ENCODE measurements around the gene PLPPR1. TPM values are rescaled to one million over a fixed set of nuclear protein-coding genes. Genes with fewer than 3 reads are reported as not detected.

PLPPR1 gene
- total RNA-seq, 1 experiment from 2014 or later, result not detected

- H3K4me1 ChIP-seq (ENCODE audit: control insufficient read depth in 1 of 2, insufficient read depth in 2 of 2, low read length in 2 of 2), result no peaks in the 10 kb centered on the region
- H3K27me3 ChIP-seq (ENCODE audit: insufficient read depth, low read length), result peaks cover 14% of the 10 kb centered on the region
- DNase-seq (ENCODE audit: low read depth, low spot score) (no peak), ATAC-seq (no peak)
- no peak overlapping the region for H3K4me3 ChIP-seq (replicated peaks in 1 of 2; ENCODE audit: low read depth in 1 of 2, low read length in 2 of 2)
- no peak overlapping the region for H3K9ac ChIP-seq (ENCODE audit: low read length)
- POLR2A ChIA-PET, result no interaction called here
- no peaks in the 10 kb centered on the region for H4K20me1 ChIP-seq (ENCODE audit: insufficient read depth)
- no peaks in the 10 kb centered on the region for H3K9me3 ChIP-seq (ENCODE audit: control insufficient read depth in 1 of 2, insufficient read depth in 1 of 2, low read depth in 1 of 2, low read length in 2 of 2)
- H3K27ac ChIP-seq (ENCODE audit: low read depth, low read length), result no peak overlapping the region
- no peak overlapping the region for H2AFZ ChIP-seq (ENCODE audit: low read depth, low read length, poor library complexity, severe bottlenecking)
- no peaks in the 10 kb centered on the region for H3K36me3 ChIP-seq (ENCODE audit: control insufficient read depth in 1 of 2, insufficient read depth in 2 of 2, low read length in 2 of 2)
- intact Hi-C loops (cut with micrococcal nuclease), result no loop called here
- TF ChIP-seq SRF (IDR thresholded peaks at IDR 0.05; ENCODE audit: low read depth), result no peak
- no peak for TF ChIP-seq SP1 (IDR thresholded peaks at IDR 0.05; ENCODE audit: low read depth)
- no peak for TF ChIP-seq ZNF274 (IDR thresholded peaks at IDR 0.05; ENCODE audit: low read depth, low read length)
- TF ChIP-seq, protein P1, sequence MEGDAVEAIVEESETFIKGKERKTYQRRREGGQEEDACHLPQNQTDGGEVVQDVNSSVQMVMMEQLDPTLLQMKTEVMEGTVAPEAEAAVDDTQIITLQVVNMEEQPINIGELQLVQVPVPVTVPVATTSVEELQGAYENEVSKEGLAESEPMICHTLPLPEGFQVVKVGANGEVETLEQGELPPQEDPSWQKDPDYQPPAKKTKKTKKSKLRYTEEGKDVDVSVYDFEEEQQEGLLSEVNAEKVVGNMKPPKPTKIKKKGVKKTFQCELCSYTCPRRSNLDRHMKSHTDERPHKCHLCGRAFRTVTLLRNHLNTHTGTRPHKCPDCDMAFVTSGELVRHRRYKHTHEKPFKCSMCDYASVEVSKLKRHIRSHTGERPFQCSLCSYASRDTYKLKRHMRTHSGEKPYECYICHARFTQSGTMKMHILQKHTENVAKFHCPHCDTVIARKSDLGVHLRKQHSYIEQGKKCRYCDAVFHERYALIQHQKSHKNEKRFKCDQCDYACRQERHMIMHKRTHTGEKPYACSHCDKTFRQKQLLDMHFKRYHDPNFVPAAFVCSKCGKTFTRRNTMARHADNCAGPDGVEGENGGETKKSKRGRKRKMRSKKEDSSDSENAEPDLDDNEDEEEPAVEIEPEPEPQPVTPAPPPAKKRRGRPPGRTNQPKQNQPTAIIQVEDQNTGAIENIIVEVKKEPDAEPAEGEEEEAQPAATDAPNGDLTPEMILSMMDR (IDR thresholded peaks at IDR 0.05 in 2 of 3, conservative IDR thresholded peaks at IDR 0.05 in 1 of 3; ENCODE audit: borderline replicate concordance in 1 of 3, insufficient read depth in 1 of 3, low read depth in 2 of 3, low read length in 2 of 3), result no peak
- no peak for TF ChIP-seq FOSL1 (IDR thresholded peaks at IDR 0.05; ENCODE audit: low read depth)
- no peak for TF ChIP-seq JUND (IDR thresholded peaks at IDR 0.05)
- TF ChIP-seq EZH2phosphoT487 (IDR thresholded peaks at IDR 0.05; ENCODE audit: borderline replicate concordance), result no peak
- TF ChIP-seq, protein P2, sequence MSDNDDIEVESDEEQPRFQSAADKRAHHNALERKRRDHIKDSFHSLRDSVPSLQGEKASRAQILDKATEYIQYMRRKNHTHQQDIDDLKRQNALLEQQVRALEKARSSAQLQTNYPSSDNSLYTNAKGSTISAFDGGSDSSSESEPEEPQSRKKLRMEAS (IDR thresholded peaks at IDR 0.05), result no peak
- no peak for TF ChIP-seq ELF1 (IDR thresholded peaks at IDR 0.05; ENCODE audit: borderline replicate concordance, low read depth)
- no peak for TF ChIP-seq EZH2 (IDR thresholded peaks at IDR 0.05)
- TF ChIP-seq, protein P3, sequence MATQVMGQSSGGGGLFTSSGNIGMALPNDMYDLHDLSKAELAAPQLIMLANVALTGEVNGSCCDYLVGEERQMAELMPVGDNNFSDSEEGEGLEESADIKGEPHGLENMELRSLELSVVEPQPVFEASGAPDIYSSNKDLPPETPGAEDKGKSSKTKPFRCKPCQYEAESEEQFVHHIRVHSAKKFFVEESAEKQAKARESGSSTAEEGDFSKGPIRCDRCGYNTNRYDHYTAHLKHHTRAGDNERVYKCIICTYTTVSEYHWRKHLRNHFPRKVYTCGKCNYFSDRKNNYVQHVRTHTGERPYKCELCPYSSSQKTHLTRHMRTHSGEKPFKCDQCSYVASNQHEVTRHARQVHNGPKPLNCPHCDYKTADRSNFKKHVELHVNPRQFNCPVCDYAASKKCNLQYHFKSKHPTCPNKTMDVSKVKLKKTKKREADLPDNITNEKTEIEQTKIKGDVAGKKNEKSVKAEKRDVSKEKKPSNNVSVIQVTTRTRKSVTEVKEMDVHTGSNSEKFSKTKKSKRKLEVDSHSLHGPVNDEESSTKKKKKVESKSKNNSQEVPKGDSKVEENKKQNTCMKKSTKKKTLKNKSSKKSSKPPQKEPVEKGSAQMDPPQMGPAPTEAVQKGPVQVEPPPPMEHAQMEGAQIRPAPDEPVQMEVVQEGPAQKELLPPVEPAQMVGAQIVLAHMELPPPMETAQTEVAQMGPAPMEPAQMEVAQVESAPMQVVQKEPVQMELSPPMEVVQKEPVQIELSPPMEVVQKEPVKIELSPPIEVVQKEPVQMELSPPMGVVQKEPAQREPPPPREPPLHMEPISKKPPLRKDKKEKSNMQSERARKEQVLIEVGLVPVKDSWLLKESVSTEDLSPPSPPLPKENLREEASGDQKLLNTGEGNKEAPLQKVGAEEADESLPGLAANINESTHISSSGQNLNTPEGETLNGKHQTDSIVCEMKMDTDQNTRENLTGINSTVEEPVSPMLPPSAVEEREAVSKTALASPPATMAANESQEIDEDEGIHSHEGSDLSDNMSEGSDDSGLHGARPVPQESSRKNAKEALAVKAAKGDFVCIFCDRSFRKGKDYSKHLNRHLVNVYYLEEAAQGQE (IDR thresholded peaks at IDR 0.05; ENCODE audit: low read depth), result no peak
- no peak for TF ChIP-seq YY1 (IDR thresholded peaks at IDR 0.05; ENCODE audit: extremely low read depth, insufficient replicate concordance, low read depth, low read length)
- no peak for TF ChIP-seq POLR2AphosphoS5 (IDR thresholded peaks at IDR 0.05; ENCODE audit: low read depth, low read length)
- no peak for TF ChIP-seq RAD21 (IDR thresholded peaks at IDR 0.05; ENCODE audit: low read depth)
- TF ChIP-seq POLR2A (IDR thresholded peaks at IDR 0.05; ENCODE audit: borderline replicate concordance, extremely low read depth, insufficient read depth, insufficient read length), result no peak
- CTCF ChIA-PET, result interaction anchor here (1.1 kb wide), 1 partner anchor 26 kb away, joined by 4 read pairs; no protein-coding TSS in a partner anchor
- no TSS peak for BruUV-seq (replicated peaks)
- no peaks in the 10 kb centered on the region for H3K9me2 ChIP-seq (ENCODE audit: insufficient read depth)
- RAD21 ChIA-PET (ENCODE audit: low non-redundant PET in 1 of 2, low total read pairs in 2 of 2, uncharacterized antibody in 2 of 2, unreplicated experiment in 2 of 2), result no interaction called here
- H3K79me2 ChIP-seq (ENCODE audit: insufficient read depth, low read length), result no peaks in the 10 kb centered on the region
- H3K4me2 ChIP-seq (ENCODE audit: low read length), result no peak overlapping the region
These were observed 64.4 kb downstream of the PLPPR1 start for GRCh38 chr9:101092922-101093321.
